Heart left ventricle (tissue), 13 donors: ENCODE results near the gene WWOX.

Source experiments
- CTCF ChIP-seq, 12 donors: fragments of 200-600 bp; sonication (generic) in 4 of 12; IDR thresholded peaks; one replicate each; pipeline versions ENCODE4 v1.5.0 to v1.8.0; 2018 to 2022; ENCODE audit warnings: antibody characterized with exemption in 12 of 12, mild to moderate bottlenecking in 5 of 12
- POLR2A ChIP-seq, 2 donors: fragments of 450-650 bp; IDR thresholded peaks; one replicate each; pipeline ENCODE4 v1.6.1; 2017; ENCODE audit warnings: antibody characterized with exemption in 2 of 2, mild to moderate bottlenecking in 2 of 2, moderate library complexity in 2 of 2
- donor health status: ischemic (EF 13 %, LVEDD 7.1; RV severe dilation, severe dysfunction).
- donor health status: DM: no; HTN: yes; CAD: no.
- donor health status: DM: no; HTN: no; CAD: no.
- donor health status: ischemic (EF 25% LVEDD 6.9; RV normal size, moderate dysfunction).
- donor health status: ischemic (EF 25% LVEDD 5.7; RV mildly dilated, moderate dysfunction).
- donor health status: ischemic (EF 35%, LVEDD 5.7; RV mildly dilated, moderate dysfunction).
- donor health status: nonischemic (EF 11% LVEDD 7.7; RV severe dilation, severe dysfunction).
- donor health status: DM: yes; HTN: yes; CAD: no.
- donor health status: PGD.
- donor health status: ischemic (EF 29% LVEDD 5.4; RV normal size, mild dysfunction).
- donor health status: nonischemic (EF 23%, LVEDD 6.1; RV moderate dilation, normal function).

- TF ChIP-seq CTCF (IDR thresholded peaks at IDR 0.05) (no peak), POLR2A (IDR thresholded peaks at IDR 0.05) (no peak)
Measured at GRCh38 chr16:78583441-78583840, 484.0 kb downstream of the WWOX start.
